Non-pigmented ciliary epithelial cell (primary cell): ENCODE data around the gene MMD.
"Not testable (repeated sequence)": the region's sequence is repeated elsewhere in the genome, so short reads cannot be mapped to it uniquely, and the experiment has no call there.

Experiments
- DNase-seq: peaks from one replicate; pipeline ENCODE4 v3.0.0-alpha.2; 2010; ENCODE audit warnings: low read depth

MMD gene

DNA sequence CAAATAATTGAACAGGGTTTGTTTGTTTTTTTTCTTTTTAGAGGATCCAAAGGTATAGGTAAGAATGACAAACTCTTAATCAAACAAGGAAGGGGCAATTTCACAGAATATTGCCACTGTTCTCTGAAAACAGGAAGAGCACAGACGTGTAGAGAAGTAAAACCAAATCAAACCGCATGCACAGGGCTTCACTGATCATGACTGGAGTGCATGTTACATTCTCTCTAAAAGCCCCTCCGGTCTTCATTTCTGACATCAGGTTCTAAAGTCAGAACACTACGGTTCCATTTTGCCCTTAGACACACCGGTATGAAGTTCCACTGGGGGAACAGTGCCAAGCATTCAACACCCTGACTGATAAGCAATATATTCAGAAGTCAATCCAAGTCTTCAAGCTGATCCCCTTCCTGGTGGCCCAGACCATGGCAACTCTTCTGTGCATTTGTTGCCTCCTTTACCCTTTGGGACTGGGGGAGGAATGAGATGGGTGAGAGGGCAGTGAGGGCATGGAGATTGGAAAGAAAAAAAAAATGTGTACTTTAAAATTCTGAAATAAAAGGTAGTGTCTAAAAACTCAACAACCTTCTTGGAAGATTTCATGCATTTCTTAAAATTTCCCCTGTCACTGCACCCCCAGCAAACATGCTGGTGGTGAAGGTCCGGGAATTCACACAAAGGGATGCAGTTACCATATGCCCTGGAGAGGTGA, 1.4 kb downstream of the MMD start:
- DNase-seq = no peak

DNA sequence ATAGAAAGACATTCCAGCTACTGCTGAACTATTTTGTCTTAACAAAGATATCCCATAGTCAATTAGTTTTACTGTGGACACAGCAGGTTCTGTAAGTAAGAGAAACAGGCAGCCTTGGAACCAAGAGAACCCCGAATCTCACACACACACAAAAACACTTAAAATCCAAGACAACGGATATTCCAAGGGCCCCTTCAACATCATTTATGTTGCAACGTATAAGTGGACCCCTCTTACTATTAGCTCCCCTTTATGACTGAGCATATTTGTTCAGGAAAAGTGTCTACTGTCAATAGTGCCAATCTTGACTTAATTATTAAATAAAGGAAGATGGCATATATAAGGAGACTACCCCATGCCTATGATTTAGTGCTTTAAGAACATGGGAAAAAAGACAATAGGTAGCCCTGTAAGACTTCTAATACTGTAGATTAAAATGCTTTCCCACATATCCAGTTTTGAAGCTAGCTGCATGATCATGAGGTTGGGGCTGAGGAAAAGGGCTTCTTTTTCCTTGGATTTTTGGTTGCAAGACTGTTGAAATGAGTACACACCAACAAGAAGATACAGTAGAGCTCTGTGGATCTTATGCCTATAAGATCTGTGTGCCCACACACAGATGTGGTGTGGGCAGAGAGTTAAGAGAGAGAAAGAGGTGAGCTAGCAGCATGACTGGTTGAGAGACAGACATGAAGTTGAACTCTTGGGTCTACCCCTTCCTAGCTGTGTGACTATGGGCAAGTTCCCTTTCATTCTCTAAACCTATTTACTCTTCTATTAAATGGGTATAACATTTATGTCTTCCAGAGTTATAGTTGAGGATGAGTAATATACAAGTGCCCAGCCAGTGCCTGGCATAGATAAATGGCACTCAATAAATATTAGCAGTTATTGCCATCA, 3.0 kb downstream of the MMD start:
- no peak for DNase-seq

DNA sequence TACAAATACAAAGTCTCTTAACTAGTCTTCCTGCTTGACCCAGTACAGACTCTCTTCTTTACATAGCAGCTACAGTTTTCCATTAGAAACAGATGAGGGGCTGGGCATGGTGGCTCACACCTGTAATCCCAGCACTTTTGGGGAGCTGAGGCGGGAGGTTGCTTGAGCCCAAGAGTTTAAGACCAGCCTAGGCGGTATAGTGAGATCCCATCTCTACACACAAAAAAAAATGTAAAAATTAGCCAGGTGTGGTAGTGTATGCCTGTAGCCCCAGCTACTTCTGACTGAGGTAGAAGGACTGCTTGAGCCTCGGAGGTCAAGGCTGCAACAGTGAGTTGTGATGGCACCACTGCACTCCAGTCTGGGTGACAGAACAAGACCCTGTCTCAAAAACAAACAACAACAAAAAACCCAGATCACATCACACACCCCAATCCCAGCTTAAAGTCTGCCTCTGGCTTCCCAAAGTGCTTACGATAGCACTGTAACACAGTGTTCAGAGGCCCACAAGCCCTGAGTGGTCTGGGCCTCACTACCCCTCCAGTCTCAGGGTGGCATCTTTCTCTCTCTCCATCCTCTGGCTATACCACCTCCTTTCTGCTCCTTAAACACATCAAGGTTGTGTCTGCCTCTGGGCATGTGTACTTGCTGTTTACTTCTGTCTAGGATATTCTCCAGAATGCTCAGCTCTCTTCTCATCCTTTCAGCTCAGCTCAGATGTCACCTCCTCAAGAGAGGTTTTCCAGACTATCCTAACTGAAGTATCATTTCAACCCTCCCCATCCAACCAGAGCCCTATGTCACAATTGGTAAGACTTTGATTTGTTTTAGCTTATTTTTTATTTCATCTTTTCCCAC, 4.0 kb downstream of the MMD start:
- DNase-seq = no peak

DNA sequence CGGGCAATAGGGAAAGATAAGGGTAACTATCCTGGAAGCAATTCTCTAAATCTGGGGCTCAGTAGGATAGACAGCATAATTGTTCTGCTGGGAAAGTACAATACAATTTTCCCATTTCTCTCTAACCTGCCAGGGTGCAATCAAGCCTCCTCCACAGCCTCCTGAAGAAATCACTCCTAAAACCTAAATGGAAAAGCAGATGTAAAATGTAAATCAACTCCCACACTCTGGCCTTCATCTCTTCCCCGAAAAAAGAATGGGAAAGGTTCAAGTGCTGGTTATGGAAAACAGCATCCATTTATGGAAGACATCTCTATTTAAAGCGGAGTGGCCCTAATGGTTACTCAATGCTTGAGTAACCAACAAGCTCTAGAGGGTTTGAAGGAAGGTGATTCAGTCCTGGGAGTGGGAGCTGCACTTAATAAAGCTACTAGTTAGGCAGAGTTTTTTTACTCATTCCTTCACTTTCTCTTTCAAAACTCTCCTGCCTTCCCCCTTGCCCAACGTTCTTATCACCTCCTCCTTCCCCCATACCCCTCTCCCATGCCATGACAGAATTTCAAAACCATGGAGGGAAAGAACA, 5.1 kb downstream of the MMD start:
- DNase-seq = no peak

DNA sequence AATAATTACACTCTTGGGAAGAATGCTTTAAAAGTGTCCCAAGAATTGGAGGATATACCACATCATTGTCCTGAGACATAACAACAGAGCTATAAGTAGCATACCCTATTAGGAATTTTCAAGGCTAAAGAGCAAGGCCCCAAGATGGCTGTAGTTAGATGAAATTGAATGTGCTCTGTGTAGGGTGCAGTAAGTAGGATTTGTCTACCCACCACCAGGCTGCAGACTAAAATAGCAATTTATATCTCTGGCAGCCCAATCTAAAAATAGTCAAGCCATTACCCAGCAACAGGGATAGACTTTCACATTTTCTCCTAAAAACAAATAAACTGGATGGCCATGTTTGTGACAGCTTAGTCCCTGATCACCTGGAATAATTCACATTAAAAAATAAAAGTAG, 5.6 kb downstream of the MMD start:
- no peak for DNase-seq

DNA sequence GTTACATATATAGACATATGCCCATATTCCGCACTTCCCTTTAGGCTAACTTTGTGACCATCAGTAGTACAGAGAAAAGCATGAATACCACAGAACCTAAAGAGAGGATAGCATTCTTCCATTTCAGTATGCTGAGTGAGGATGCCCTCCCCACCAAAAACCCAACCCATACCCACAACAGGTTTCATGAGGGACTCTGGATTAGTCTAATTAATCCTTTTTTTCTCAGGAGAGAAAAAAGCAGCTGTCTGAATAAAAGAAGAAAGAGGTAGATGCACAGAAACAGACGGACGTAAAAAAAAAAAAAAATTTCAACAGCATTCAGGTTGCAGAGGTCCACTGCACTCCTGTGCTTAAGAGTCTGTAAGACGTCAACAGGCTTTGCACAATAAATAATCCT, 6.7 kb downstream of the MMD start:
- DNase-seq = no peak

DNA sequence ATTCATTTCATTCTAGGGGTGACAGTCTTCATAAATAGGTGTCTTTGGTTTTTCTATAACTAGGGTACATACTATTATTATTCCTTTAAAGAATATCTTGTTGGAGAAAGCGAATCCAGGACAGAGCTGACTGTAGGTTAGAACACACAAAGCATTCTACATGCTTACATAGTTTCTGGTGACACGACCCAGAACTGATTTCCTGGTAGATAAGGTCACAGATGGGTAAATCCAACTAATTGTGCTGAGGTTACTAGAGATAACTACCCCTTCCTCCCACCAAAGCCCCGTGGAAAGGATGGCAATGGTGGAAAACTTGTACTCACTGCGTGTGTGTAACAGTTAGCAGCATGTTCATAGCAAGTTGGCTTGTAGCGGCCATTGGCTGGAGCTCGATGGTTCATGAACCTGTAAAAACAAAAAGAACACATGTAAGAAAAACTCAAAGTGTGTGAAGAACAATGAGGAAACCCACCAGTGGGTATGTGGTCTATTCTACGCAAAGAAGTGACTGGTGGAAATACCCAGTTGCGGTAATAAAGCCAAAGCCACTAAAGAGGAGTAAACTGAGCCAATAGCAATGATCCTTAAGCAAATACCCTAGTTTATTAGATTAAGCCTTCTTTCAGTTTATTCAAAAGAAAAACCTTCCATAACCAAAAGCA, 7.7 kb downstream of the MMD start:
- DNase-seq = no peak

DNA sequence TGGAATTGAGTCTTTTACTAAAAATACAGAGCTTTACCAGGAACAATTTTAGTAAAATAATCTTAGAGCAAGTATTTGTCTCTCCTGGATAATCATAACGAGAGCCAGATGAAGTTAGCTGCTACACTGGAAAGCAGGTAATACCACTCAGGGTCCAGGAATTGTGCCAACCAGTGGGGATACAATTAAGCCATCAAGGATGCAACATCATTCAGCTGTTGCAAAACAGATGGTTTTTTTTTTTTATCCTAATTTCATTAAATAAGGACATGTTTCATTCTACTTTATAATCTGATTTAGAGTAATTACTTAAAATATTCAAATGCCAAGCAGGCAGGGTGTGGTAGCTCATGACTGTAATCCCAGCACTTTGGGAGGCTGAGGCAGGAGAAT, 10.2 kb downstream of the MMD start:
- DNase-seq = no peak

DNA sequence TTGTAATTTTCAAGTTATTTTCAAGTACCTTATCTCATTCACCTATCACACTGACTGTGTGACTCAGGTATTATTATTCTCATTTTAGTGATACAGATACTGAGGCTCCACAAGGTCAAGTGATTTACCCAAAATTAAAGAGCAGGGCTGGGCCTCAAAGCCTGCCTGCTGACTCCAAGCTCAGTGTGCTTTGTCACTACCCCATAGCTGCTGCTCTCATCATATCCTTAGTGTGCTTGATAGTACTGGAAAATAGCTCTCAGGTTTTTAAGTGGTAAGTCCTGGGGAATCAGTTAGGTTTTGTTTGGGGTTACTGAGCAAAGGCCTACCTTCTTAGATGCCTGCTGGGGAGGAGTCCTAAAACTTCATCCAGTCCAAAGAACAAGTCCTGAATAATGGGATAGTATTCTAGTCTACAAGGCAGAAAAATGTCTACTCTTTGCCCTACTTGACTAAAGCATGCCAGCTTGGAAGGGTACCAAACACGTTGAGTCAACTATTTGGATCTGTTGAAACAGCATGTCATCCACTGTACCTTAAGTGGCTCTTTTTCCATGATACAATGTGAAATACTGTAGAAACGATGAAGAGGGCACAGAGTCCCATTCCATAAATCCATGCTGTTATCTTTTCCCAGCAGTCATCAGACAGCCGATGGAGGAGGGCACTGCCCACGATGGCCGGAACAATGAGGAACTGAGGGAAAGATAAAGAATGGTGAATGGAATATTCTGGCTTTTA, 10.7 kb downstream of the MMD start:
- no peak for DNase-seq

DNA sequence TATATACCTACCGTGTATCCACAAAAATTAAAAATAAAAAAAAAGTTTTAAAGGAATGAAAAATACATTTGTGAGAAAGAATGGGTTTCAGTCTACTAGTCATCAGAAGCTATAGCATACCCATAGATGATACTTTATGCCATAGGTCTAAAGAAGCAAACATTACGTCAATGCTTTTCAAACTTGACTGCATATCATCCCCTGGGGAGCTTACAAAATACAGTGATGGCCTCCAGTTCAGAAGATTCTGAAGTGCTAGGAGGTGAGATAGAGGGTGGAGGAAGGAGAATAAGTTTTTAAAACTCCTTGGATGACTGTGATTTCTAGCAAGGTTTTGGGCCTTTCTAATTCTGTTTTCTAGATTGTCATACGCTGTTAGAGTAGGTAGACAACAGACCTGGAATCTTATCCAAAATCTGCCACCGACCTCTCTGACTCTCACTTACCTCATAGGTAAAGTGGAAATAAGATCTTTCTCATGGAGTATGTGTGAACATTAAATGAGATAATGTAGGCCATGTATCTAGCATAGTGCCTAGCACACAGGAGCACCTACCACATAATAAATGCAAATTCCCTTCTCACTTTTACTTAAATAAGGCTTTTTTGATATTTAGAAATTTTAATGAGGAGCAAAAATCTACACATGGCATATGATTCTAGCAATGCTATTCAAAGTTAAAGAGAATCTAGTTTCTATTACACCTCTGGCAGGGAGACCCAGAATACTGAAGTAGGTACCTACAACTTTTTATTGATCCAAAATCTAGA, 12.4 kb downstream of the MMD start:
- DNase-seq = no peak

DNA sequence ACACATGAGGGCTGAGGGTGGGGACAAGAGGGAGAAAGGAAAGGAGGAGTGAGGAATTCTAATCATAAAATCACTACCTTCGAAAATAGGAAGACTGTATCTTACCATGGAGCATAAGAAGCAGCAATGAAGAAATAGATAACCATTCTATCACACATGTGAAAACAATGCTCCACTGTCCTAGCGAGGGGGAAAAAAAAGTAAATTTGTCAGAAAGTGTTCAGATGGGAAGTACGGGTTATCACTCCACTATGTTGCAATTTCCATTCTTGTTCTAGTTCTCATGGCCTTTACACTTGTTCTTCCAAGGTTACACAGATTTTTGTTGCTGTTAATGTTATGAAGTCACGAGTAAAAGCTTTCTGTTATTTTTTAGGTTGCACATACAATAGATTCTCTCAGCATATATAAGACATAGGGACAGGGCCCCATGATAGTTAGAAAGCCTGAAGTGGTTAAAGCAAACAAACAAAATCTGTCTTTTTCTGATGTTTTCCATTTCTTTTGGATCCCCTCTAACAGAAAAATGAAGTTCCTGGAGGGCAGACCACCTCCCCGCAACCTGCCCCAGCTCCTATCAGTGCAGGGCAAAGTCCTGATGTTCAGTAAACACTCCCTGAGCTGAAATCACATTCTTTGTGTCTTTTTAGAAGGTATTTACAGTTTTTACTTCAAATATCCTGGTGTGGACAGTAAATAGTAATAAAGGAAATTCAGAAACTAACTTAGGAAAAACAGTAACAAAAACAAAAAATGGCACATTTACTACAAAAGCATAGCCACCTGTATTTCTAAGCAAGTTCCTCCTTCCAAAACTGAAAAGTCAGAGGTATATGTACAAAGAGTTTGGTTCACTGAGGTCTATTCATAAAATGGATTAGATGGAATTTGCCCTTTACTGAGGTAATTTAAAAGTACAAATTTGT, 13.7 kb downstream of the MMD start:
- DNase-seq = no peak

DNA sequence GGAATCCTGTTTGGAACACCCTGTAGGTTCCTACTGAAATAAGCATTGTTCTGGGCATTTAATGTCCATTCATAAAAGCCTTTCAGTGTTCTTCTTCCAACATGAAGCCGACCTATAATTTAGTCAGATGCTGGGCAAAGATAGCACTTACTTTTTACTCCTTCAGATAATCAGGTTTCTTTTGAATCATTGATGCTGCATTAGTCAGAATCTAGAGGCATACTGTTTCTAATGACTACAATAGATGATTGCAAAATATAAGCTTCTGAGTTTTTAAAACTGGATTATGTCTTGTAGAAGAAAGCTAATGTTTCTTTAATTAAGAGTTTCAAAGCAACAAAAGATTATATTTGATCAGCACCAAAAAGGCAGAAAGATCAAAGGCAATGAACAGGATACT, 16.0 kb downstream of the MMD start:
- DNase-seq = no peak

DNA sequence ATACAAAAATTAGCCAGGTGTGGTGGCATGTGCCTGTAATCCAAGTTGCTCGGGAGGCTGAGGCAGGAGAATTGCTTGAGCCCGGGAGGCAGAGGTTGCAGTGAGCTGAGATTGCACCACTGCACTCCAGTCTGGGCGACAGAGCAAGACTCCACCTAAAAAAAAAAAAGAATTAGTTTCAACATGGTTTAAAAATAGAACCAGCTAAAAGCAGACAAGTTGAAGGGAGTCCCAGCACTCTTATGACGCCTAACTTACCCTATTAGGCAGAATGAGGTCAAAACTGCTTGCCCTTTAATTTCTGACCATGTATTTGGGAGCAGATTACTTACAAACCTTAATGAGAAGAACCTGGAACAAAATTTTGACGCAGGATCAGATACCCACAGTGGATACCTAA, 17.4 kb downstream of the MMD start:
- DNase-seq = not testable (repeated sequence)

DNA sequence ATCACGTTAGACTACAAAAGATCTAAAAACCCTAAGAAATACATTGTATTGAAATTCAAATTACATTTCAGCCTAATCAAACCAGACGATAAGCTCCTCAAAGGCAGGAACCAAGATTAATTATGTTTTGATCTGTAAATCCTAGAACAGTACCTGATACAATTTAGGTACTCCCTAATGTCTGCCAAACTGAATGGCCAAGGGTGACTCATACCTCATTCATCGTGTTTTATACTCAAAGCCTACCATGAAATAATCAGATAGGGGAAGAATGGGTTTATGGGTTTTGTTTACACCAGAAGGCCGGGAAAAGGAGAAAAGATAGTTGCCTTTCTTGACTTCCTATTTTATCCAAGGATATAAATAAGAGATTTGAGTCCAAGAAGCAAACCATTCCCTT, 19.3 kb downstream of the MMD start:
- DNase-seq = no peak

DNA sequence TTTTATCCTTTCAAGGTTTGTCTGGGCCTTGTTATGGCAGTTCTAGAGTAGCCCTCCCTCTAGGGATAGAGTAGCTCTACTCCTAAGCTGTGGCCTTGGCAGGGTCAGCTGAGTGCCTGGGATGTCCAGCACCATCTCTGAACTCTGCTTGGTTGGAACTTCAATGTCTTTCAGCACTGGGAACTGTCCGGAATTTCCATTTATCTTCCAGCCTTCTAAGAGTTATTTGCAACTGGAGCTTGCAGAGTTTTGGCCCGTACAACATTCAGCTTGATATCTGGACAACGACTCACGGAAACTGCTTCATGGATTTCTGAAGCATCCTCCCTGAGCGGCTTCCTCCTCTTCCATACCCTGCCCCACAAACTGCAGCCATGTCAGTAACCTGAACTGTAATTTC, 22.9 kb downstream of the MMD start:
- no peak for DNase-seq

DNA sequence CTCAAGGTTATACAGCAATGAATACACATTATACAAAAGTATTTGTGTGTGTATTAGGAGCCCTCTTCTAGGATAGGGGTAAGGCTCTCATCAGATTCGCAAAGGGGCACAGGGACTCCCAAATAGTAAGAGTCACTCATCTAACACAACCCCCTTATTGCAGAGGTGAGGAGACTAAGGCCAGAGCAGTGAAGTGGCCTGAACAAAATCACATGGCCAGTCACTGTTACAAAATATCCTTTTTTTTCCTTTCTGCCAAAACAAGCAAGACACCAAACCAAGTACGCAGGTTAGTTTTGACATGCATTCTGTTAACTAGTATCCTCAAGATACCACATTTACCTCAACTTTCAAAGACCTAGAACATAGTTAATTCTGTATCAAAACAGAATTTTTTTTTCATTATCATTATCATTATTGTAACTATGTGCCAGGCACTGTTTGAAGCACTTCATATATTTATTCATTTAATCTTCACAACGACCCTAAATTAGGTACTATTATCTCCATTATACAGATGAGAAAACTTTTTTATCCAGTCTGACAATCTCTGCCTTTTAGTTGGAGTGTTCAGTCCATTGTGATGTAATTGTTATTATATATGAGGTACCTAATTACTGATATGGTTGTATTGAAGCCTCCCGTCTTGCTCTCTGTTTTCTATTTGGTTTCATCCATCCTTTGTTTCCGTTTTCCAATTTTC, 25.7 kb downstream of the MMD start:
- no peak for DNase-seq

DNA sequence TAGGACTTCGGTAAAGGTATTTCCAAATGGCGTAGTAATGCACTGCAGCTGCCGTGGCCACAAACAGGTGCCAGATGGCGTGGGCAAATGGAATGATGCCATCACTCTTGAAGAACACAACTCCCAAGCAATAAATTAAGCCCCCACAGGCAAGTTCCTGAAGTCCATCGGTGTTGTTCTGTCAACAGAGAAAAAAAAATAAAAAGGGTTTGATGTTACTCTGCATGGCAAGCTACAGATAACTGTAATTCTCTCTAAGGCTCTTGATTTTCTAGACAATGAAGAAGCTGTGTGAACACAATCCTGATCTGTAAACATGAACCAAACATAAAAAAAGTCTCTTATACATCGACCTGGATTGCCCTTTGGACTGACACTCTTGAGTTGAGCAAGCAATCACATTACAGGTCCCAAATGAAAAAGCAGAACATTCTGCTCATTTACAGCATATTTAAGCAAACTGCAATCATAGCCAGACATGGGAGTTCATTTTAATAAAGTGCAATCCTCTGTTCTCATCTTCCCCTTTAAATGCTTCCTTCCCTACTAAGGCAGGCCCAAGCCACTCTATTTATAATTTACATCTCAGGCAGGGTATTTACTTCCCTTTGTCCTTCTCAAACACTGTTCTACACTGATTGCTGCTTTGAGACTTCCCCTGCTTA, 27.1 kb downstream of the MMD start:
- DNase-seq = no peak
